Activated T-cell treated with anti-CD3 and anti-CD28 coated beads for 24 hours (primary cell): ENCODE data around the gene PANK4.
"Not testable (repeated sequence)": the region's sequence is repeated elsewhere in the genome, so short reads cannot be mapped to it uniquely, and the experiment has no call there.

Source experiments
- DNase-seq: peaks from one replicate; pipeline ENCODE4 v3.0.0-alpha.2; 2020; ENCODE audit warnings: low read depth

Gene PANK4

DNA sequence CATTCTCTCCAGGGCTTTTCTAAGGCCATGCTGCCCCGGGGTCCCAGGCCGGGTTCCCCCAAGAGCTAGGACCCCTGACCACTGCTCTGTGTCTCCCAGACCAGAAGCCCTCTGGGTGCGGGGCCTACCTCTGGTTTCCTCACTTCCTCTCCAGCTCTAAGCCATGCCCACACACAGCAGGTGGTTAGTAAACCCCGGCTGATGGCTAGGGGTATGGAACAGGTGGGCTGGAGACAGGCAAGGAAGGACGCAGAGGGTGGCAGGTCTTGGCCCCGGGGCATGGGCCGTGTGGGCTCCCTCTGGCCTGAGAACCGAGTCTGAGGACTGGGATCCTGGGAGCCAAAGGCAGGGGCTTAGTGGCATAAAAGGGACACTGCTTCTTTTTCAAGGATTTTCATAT lies 66.2 kb downstream of the PANK4 start:
- no peak for DNase-seq

GRCh38 chr1:2459757-2460156 lies 66.6 kb downstream of the PANK4 start:
- no peak for DNase-seq

GRCh38 chr1:2459102-2459753 lies 67.2 kb downstream of the PANK4 start:
- DNase-seq = not testable (repeated sequence)

GRCh38 chr1:2458687-2459086 lies 67.7 kb downstream of the PANK4 start:
- no peak for DNase-seq
